Left ventricle myocardium inferior (tissue), 1 donor: ENCODE data around the gene CRY2. TPM values are rescaled to one million over a fixed set of nuclear protein-coding genes. Genes with fewer than 3 reads are reported as not detected.

ENCODE experiments used
- DNase-seq: peaks from one replicate; pipeline ENCODE4 v3.0.0-alpha.2; 2020
- H3K27ac ChIP-seq: fragments of 200-600 bp; replicated peaks from 2 replicates; pipeline ENCODE4 v1.8.0; 2021
- H3K27me3 ChIP-seq: fragments of 200-600 bp; 2 replicates; pipeline ENCODE4 v1.8.0; 2021; ENCODE audit warnings: low read depth
- H3K36me3 ChIP-seq: fragments of 200-600 bp; 2 replicates; pipeline ENCODE4 v1.8.0; 2021
- H3K4me1 ChIP-seq: fragments of 200-600 bp; 2 replicates; pipeline ENCODE4 v1.8.0; 2021
- H3K4me3 ChIP-seq: fragments of 200-600 bp; 2 replicates; pipeline ENCODE4 v1.8.0; 2021; ENCODE audit warnings: mild to moderate bottlenecking, moderate library complexity
- H3K9me3 ChIP-seq: fragments of 200-600 bp; replicated peaks from 2 replicates; pipeline ENCODE4 v1.8.0; 2021
- intact Hi-C: fragments of 100-400 bp; cut with micrococcal nuclease; formaldehyde crosslinking; loops from one replicate; pipeline ENCODE4 v1.11.0; 2022
- total RNA-seq: library from RNA; stranded (reverse); fragmentation: NEBNext Ultra II Directional; extraction: Animal tissue kit (Norgen Biotek cat#: 25700); gene quantifications from one replicate; pipeline ENCODE4 v1.2.1, GENCODE V29; 2021
- TF ChIP-seq, protein P1 (sequence below): fragments of 200-600 bp; IDR thresholded peaks from 2 replicates; pipeline ENCODE4 v1.8.0; 2021; ENCODE audit warnings: antibody characterized with exemption, mild to moderate bottlenecking, borderline replicate concordance
- donor health status: DM: no; HTN: yes; CAD: no; lungs with severe emphysema.

The CRY2 gene
- total RNA-seq, 1 donor from 2014 or later = 62.2 TPM

DNA sequence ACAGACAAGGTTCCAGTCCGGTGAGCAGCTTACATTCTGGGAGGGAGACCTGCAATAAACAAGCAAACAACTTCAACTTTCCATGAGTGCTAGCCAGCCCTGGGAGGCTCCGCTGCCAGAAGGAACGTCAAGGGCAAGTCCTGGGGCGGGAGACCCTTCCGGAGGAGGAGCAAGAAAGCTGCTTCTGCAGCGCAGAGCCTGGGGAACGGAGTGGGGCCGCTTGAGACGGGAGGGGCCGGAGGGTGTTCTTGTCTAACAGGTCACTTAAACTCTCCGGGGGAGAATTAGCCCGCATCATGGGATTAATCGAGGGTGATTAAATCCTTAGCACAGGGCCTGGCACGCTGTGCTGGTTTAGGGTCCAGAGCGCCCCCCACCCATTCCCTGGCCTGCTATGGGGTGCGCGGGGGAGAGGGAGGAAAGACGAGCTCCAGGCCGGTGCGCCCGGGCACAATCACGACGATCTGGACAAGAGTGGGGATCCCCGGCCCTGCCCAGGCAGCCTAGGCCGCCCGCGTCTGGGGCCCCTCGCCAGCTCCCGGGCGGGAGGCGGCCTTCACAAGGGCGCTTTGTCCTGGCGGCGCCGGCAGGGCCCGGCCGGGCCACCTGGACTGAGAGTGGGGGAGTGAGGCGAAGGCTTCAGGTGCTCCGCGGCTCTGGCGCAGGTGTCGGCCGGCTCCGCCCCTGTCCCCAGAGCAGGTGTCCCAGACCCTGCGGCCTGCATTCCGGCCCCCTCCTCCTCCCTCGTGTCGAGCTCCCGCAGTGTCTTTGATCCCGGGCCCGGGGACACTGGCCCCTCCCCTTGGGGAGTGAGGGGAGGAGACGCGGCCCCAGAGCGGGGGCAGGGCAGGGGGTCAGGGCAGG lies 74.5 kb downstream of the CRY2 start:
- Histone ChIP-seq H3K9me3 (no peaks in the 10 kb centered on the region), H3K27me3 (peaks cover 50% of the 10 kb centered on the region), H3K27ac (no peak overlapping the region), H3K4me3 (peak overlapping the region; percentile 56), H3K4me1 (peaks cover 45% of the 10 kb centered on the region), H3K36me3 (no peaks in the 10 kb centered on the region)
- intact Hi-C loops = no loop called here
- peak; percentile 13 for DNase-seq
- TF ChIP-seq, protein P1, sequence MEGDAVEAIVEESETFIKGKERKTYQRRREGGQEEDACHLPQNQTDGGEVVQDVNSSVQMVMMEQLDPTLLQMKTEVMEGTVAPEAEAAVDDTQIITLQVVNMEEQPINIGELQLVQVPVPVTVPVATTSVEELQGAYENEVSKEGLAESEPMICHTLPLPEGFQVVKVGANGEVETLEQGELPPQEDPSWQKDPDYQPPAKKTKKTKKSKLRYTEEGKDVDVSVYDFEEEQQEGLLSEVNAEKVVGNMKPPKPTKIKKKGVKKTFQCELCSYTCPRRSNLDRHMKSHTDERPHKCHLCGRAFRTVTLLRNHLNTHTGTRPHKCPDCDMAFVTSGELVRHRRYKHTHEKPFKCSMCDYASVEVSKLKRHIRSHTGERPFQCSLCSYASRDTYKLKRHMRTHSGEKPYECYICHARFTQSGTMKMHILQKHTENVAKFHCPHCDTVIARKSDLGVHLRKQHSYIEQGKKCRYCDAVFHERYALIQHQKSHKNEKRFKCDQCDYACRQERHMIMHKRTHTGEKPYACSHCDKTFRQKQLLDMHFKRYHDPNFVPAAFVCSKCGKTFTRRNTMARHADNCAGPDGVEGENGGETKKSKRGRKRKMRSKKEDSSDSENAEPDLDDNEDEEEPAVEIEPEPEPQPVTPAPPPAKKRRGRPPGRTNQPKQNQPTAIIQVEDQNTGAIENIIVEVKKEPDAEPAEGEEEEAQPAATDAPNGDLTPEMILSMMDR = no peak

GRCh38 chr11:45922425-45923082 lies 75.3 kb downstream of the CRY2 start, which contains the start of gene LARGE2:
LARGE2 (plus strand) TSS chr11:45922656; CDS start chr11:45922883, 227 bp downstream.
- Histone ChIP-seq H3K36me3 (no peaks in the 10 kb centered on the region), H3K27ac (no peak within 1 kb of the TSS), H3K9me3 (no peaks in the 10 kb centered on the region), H3K27me3 (peaks cover 50% of the 10 kb centered on the region), H3K4me3 (peak within 1 kb of the TSS; percentile 56), H3K4me1 (peaks cover 37% of the 10 kb centered on the region)
- intact Hi-C loops = no loop called here
- TF ChIP-seq, protein P1 = no peak
- peak; percentile 8 for DNase-seq

GRCh38 chr11:45924036-45924915 lies 77.0 kb downstream of the CRY2 start:
- DNase-seq = peak; percentile 10
- intact Hi-C loops = no loop called here
- Histone ChIP-seq H3K4me3 (no peak overlapping the region), H3K27me3 (peaks cover 50% of the 10 kb centered on the region), H3K4me1 (peaks cover 24% of the 10 kb centered on the region), H3K27ac (no peak overlapping the region), H3K9me3 (no peaks in the 10 kb centered on the region), H3K36me3 (no peaks in the 10 kb centered on the region)
- TF ChIP-seq, protein P1 = no peak

DNA sequence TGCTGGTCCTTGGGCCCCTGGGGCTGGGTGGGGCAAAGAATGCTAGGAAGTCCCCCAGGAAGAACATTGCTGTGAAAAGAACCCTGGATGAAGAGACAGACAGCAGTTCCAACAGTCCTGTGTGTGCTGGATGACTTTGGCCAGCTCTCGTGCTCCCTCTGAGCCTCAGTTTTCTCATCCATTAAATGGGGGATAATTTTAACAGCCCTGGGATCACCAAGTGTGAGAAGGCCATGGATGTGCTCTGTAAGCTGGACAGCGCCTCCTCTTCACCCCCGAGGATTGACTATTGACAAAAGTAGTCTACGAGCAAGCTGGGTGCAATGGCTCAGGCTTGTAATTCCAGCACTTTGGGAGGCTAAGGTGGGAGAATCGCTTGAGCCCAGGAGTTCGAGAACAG lies 77.7 kb downstream of the CRY2 start:
- Histone ChIP-seq H3K9me3 (no peaks in the 10 kb centered on the region), H3K27ac (no peak overlapping the region), H3K36me3 (no peaks in the 10 kb centered on the region), H3K4me3 (no peak overlapping the region), H3K27me3 (peaks cover 50% of the 10 kb centered on the region), H3K4me1 (peaks cover 24% of the 10 kb centered on the region)
- intact Hi-C loops = no loop called here
- TF ChIP-seq, protein P1 = no peak
- DNase-seq = no peak

- H3K9me3 ChIP-seq = no peaks in the 10 kb centered on the region
- intact Hi-C loops = no loop called here
- H3K27ac ChIP-seq = no peak overlapping the region
- peaks cover 50% of the 10 kb centered on the region for H3K27me3 ChIP-seq
- no peak overlapping the region for H3K4me3 ChIP-seq
- peaks cover 30% of the 10 kb centered on the region for H3K4me1 ChIP-seq
- TF ChIP-seq, protein P1 = no peak
- no peak for DNase-seq
- no peaks in the 10 kb centered on the region for H3K36me3 ChIP-seq
Observed at GRCh38 chr11:45925550-45925949, 78.3 kb downstream of the CRY2 start.
